Smooth muscle cell of the brain vasculature (primary cell): ENCODE measurements around the gene ERGIC1.

ENCODE experiments used
- DNase-seq: peaks from one replicate; pipeline ENCODE4 v3.0.0-alpha.2; 2012; ENCODE audit warnings: low read depth, low spot score

ERGIC1 gene

GRCh38 chr5:172979778-172980177 lies 145.7 kb downstream of the ERGIC1 start:
- DNase-seq = no peak

GRCh38 chr5:172981931-172982330 lies 147.9 kb downstream of the ERGIC1 start:
- no peak for DNase-seq

GRCh38 chr5:172983542-172984243 lies 149.6 kb downstream of the ERGIC1 start, which contains the start of gene ATP6V0E1:
ATP6V0E1 (plus strand) TSS chr5:172983771; CDS start chr5:172983861, 90 bp downstream.
- peak; percentile 71 for DNase-seq

- DNase-seq = peak; percentile 47
Measured at GRCh38 chr5:172984244-172984953, 150.3 kb downstream of the ERGIC1 start.

- DNase-seq = no peak
Measured at GRCh38 chr5:172985596-172985995, 151.5 kb downstream of the ERGIC1 start.

- DNase-seq = no peak
Measured at GRCh38 chr5:172988276-172988675, 154.2 kb downstream of the ERGIC1 start.

- DNase-seq = no peak
Measured at GRCh38 chr5:172990776-172991175, 156.7 kb downstream of the ERGIC1 start.

GRCh38 chr5:172994405-172994804 lies 160.4 kb downstream of the ERGIC1 start:
- no peak for DNase-seq

- DNase-seq = no peak
Measured at GRCh38 chr5:172999372-172999973, 165.4 kb downstream of the ERGIC1 start.

- no peak for DNase-seq
Measured at GRCh38 chr5:172999974-173000373, 165.9 kb downstream of the ERGIC1 start.

- DNase-seq = no peak
Measured at GRCh38 chr5:173001229-173001841, 167.3 kb downstream of the ERGIC1 start.
